Measurements from ENCODE around the gene RAB6B. TPM values are rescaled to one million over a fixed set of nuclear protein-coding genes. Genes with fewer than 3 reads are reported as not detected.

RAB6B gene
- polyA plus RNA-seq, 1 donor from 2014 or later = 57.5 TPM

DNA sequence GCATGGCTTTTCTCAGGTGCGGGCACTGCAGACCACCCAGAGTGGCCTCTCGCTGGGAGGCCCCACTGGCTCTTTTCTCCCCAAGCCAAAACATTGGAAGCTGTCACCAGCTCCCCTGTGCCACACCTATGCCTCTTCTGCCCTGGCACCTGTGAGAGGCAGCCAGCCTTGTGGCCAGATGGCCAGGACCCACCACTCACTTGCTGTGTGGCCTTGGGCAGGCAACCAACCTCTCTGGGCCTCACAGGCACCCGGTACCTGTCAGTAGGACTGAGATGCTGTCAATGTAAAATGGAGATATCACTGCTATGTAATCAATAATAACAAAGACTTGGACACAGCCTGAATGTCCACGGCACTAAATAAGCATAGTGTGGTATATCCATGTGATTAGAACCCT is 53.5 kb downstream of the RAB6B start:
- Histone ChIP-seq H3K9ac (ENCODE audit: low read length) (no peak overlapping the region), H3K27ac (ENCODE audit: low read length) (no peak overlapping the region), H3K36me3 (ENCODE audit: insufficient read depth, low read length) (no peaks in the 10 kb centered on the region), H3K79me2 (replicated peaks; ENCODE audit: insufficient read depth, low read length) (no peaks in the 10 kb centered on the region), H3K9me2 (ENCODE audit: insufficient read depth, low read length) (no peaks in the 10 kb centered on the region), H3K4me2 (ENCODE audit: low read length) (no peak overlapping the region), H4K20me1 (ENCODE audit: insufficient read depth) (no peaks in the 10 kb centered on the region), H3K4me3 (ENCODE audit: low read length) (no peak overlapping the region), H3F3A (ENCODE audit: insufficient read depth, low read length, poor library complexity, severe bottlenecking) (no peaks in the 10 kb centered on the region), H3K27me3 (ENCODE audit: insufficient read depth, low read depth, low read length) (no peaks in the 10 kb centered on the region), H2AFZ (ENCODE audit: low read depth, low read length) (no peak overlapping the region), H3K9me3 (ENCODE audit: low read length) (no peaks in the 10 kb centered on the region)
- TF ChIP-seq POLR2AphosphoS5 (IDR thresholded peaks at IDR 0.05) = no peak
- no peak for TF ChIP-seq EZH2 (IDR thresholded peaks at IDR 0.05; ENCODE audit: borderline replicate concordance, insufficient read depth, low read length, poor library complexity, severe bottlenecking)
- no peak for TF ChIP-seq SMC3 (conservative IDR thresholded peaks at IDR 0.05; ENCODE audit: poor library complexity)
- TF ChIP-seq EP300 (conservative IDR thresholded peaks at IDR 0.05; ENCODE audit: poor library complexity, severe bottlenecking) = no peak
- TF ChIP-seq TAF1 (IDR thresholded peaks at IDR 0.05; ENCODE audit: low read depth) = no peak
- no peak for TF ChIP-seq RAD21 (conservative IDR thresholded peaks at IDR 0.05)

DNA sequence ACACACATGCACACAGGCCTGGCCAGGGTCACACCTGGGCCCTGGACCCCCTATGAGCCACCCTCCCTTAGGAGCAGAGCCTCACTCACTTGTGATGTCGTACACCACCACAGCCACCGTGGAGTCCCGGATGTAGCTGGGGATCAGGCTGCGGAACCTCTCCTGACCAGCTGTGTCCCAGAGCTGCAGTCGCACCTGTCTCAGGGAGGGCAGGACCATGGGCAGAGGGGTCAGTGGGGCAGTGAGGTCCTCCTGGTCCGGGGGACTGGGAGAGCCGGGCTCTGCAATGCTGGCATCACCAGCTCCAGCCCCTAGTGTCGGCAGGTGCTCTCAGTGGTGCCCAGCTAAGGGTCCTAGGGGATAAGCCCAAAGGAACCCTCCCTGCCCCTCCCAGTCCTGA is 54.5 kb downstream of the RAB6B start:
- no peak overlapping the region for H3K4me2 ChIP-seq (ENCODE audit: low read length)
- H4K20me1 ChIP-seq (ENCODE audit: insufficient read depth) = no peaks in the 10 kb centered on the region
- H3F3A ChIP-seq (ENCODE audit: insufficient read depth, low read length, poor library complexity, severe bottlenecking) = no peaks in the 10 kb centered on the region
- no peaks in the 10 kb centered on the region for H3K9me2 ChIP-seq (ENCODE audit: insufficient read depth, low read length)
- H3K27me3 ChIP-seq (ENCODE audit: insufficient read depth, low read depth, low read length) = no peaks in the 10 kb centered on the region
- no peaks in the 10 kb centered on the region for H3K79me2 ChIP-seq (replicated peaks; ENCODE audit: insufficient read depth, low read length)
- no peak overlapping the region for H2AFZ ChIP-seq (ENCODE audit: low read depth, low read length)
- no peak overlapping the region for H3K27ac ChIP-seq (ENCODE audit: low read length)
- H3K9me3 ChIP-seq (ENCODE audit: low read length) = no peaks in the 10 kb centered on the region
- H3K36me3 ChIP-seq (ENCODE audit: insufficient read depth, low read length) = no peaks in the 10 kb centered on the region
- H3K9ac ChIP-seq (ENCODE audit: low read length) = no peak overlapping the region
- H3K4me3 ChIP-seq (ENCODE audit: low read length) = no peak overlapping the region
- TF ChIP-seq EZH2 (IDR thresholded peaks at IDR 0.05; ENCODE audit: borderline replicate concordance, insufficient read depth, low read length, poor library complexity, severe bottlenecking) (no peak), POLR2AphosphoS5 (IDR thresholded peaks at IDR 0.05) (no peak), TAF1 (IDR thresholded peaks at IDR 0.05; ENCODE audit: low read depth) (no peak), EP300 (conservative IDR thresholded peaks at IDR 0.05; ENCODE audit: poor library complexity, severe bottlenecking) (no peak), SMC3 (conservative IDR thresholded peaks at IDR 0.05; ENCODE audit: poor library complexity) (no peak), MXI1 (conservative IDR thresholded peaks at IDR 0.05; ENCODE audit: poor library complexity, severe bottlenecking) (no peak), RAD21 (conservative IDR thresholded peaks at IDR 0.05) (no peak)
- TF ChIP-seq, protein P1, sequence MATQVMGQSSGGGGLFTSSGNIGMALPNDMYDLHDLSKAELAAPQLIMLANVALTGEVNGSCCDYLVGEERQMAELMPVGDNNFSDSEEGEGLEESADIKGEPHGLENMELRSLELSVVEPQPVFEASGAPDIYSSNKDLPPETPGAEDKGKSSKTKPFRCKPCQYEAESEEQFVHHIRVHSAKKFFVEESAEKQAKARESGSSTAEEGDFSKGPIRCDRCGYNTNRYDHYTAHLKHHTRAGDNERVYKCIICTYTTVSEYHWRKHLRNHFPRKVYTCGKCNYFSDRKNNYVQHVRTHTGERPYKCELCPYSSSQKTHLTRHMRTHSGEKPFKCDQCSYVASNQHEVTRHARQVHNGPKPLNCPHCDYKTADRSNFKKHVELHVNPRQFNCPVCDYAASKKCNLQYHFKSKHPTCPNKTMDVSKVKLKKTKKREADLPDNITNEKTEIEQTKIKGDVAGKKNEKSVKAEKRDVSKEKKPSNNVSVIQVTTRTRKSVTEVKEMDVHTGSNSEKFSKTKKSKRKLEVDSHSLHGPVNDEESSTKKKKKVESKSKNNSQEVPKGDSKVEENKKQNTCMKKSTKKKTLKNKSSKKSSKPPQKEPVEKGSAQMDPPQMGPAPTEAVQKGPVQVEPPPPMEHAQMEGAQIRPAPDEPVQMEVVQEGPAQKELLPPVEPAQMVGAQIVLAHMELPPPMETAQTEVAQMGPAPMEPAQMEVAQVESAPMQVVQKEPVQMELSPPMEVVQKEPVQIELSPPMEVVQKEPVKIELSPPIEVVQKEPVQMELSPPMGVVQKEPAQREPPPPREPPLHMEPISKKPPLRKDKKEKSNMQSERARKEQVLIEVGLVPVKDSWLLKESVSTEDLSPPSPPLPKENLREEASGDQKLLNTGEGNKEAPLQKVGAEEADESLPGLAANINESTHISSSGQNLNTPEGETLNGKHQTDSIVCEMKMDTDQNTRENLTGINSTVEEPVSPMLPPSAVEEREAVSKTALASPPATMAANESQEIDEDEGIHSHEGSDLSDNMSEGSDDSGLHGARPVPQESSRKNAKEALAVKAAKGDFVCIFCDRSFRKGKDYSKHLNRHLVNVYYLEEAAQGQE (IDR thresholded peaks at IDR 0.05; ENCODE audit: borderline replicate concordance) = no peak
- TF ChIP-seq, protein P2, sequence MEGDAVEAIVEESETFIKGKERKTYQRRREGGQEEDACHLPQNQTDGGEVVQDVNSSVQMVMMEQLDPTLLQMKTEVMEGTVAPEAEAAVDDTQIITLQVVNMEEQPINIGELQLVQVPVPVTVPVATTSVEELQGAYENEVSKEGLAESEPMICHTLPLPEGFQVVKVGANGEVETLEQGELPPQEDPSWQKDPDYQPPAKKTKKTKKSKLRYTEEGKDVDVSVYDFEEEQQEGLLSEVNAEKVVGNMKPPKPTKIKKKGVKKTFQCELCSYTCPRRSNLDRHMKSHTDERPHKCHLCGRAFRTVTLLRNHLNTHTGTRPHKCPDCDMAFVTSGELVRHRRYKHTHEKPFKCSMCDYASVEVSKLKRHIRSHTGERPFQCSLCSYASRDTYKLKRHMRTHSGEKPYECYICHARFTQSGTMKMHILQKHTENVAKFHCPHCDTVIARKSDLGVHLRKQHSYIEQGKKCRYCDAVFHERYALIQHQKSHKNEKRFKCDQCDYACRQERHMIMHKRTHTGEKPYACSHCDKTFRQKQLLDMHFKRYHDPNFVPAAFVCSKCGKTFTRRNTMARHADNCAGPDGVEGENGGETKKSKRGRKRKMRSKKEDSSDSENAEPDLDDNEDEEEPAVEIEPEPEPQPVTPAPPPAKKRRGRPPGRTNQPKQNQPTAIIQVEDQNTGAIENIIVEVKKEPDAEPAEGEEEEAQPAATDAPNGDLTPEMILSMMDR (IDR thresholded peaks at IDR 0.05; ENCODE audit: poor library complexity, severe bottlenecking) = no peak
